Nephron progenitor cell (in vitro differentiated cells): ENCODE results near the gene ITGB5.
"Not testable (repeated sequence)": the region's sequence is repeated elsewhere in the genome, so short reads cannot be mapped to it uniquely, and the experiment has no call there.

ENCODE experiments used
- DNase-seq: peaks from one replicate; pipeline ENCODE4 v3.0.0; 2021
- H3K27ac Mint-ChIP-seq: 2 replicates; pipeline ENCODE4 v1.8.0; 2021; ENCODE audit warnings: mild to moderate bottlenecking, moderate library complexity, mixed read lengths
- H3K27me3 Mint-ChIP-seq: 2 replicates; pipeline ENCODE4 v1.8.0; 2021; ENCODE audit warnings: mild to moderate bottlenecking, low read depth, mixed read lengths; ENCODE audit not compliant: poor library complexity
- H3K36me3 Mint-ChIP-seq: 2 replicates; pipeline ENCODE4 v1.8.0; 2021; ENCODE audit warnings: low read depth, mixed read lengths
- H3K4me1 Mint-ChIP-seq: 2 replicates; pipeline ENCODE4 v1.8.0; 2021; ENCODE audit warnings: mixed read lengths
- H3K4me3 Mint-ChIP-seq: 2 replicates; pipeline ENCODE4 v1.8.0; 2021; ENCODE audit warnings: mild to moderate bottlenecking, moderate library complexity, mixed read lengths
- H3K9me3 Mint-ChIP-seq: 2 replicates; pipeline ENCODE4 v1.8.0; 2021; ENCODE audit warnings: mild to moderate bottlenecking, moderate library complexity, mixed read lengths
- TF ChIP-seq, protein P1 (sequence below): fragments of 200-600 bp; sonication (generic); IDR thresholded peaks from 2 replicates; pipeline ENCODE4 v1.5.0; 2021; ENCODE audit warnings: antibody characterized with exemption

The ITGB5 gene

DNA sequence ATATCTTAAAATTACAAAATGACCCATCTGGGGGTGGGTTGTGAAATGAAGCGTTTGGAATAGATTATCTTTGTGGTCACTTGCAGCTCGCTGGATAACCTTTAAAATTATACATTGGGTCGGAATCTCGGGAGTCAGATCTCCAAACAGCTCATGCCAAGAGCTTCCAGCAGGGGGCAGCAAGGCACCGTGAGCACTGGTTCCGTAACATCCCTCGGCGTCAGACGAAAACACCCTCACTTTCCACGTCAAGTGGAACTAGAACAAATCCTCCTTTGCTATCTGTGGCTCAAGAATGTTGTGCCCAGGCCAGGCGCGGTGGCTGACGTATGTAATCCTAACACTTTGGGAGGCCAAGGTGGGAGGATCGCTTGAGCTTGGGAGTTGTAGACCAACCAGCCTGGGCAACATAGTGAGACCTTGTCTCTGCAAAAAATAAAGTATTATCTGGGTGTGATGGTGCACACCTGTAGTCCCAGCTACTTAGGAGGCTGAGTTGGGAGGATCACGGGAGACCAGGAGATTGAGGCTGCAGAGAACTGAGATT is 125.8 kb downstream of the ITGB5 start:
- DNase-seq, result peak; percentile 86
- Mint-ChIP-seq H3K4me1 (peaks cover 21% of the 10 kb centered on the region), H3K27ac (no peak overlapping the region), H3K27me3 (no peaks in the 10 kb centered on the region), H3K36me3 (peaks cover 14% of the 10 kb centered on the region), H3K9me3 (no peaks in the 10 kb centered on the region), H3K4me3 (no peak overlapping the region)
- TF ChIP-seq, protein P1, sequence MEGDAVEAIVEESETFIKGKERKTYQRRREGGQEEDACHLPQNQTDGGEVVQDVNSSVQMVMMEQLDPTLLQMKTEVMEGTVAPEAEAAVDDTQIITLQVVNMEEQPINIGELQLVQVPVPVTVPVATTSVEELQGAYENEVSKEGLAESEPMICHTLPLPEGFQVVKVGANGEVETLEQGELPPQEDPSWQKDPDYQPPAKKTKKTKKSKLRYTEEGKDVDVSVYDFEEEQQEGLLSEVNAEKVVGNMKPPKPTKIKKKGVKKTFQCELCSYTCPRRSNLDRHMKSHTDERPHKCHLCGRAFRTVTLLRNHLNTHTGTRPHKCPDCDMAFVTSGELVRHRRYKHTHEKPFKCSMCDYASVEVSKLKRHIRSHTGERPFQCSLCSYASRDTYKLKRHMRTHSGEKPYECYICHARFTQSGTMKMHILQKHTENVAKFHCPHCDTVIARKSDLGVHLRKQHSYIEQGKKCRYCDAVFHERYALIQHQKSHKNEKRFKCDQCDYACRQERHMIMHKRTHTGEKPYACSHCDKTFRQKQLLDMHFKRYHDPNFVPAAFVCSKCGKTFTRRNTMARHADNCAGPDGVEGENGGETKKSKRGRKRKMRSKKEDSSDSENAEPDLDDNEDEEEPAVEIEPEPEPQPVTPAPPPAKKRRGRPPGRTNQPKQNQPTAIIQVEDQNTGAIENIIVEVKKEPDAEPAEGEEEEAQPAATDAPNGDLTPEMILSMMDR, result peak; percentile 93

DNA sequence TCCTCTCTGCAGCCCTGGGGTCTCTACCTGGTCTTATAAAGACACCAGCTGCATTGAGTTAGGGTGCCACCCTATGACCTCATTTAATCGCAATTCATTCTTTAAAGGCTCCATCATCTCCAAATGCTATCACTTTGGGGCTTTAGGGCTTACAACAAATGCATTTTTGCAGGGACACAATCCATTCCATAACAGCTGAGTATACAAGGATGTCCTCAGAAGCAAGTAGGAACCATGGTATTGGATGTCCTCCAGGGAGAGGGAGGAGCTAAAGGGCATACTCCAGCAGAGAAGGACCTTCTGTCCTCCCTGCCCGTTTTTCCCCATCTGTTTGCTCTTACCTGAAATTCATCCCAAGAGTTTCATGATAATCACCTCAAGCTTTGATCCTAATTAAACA is 126.6 kb downstream of the ITGB5 start:
- H3K27me3 Mint-ChIP-seq, result no peaks in the 10 kb centered on the region
- H3K4me1 Mint-ChIP-seq, result peaks cover 28% of the 10 kb centered on the region
- no peak overlapping the region for H3K4me3 Mint-ChIP-seq
- no peaks in the 10 kb centered on the region for H3K9me3 Mint-ChIP-seq
- TF ChIP-seq, protein P1, result no peak
- DNase-seq, result no peak
- H3K27ac Mint-ChIP-seq, result no peak overlapping the region
- peaks cover 8% of the 10 kb centered on the region for H3K36me3 Mint-ChIP-seq

DNA sequence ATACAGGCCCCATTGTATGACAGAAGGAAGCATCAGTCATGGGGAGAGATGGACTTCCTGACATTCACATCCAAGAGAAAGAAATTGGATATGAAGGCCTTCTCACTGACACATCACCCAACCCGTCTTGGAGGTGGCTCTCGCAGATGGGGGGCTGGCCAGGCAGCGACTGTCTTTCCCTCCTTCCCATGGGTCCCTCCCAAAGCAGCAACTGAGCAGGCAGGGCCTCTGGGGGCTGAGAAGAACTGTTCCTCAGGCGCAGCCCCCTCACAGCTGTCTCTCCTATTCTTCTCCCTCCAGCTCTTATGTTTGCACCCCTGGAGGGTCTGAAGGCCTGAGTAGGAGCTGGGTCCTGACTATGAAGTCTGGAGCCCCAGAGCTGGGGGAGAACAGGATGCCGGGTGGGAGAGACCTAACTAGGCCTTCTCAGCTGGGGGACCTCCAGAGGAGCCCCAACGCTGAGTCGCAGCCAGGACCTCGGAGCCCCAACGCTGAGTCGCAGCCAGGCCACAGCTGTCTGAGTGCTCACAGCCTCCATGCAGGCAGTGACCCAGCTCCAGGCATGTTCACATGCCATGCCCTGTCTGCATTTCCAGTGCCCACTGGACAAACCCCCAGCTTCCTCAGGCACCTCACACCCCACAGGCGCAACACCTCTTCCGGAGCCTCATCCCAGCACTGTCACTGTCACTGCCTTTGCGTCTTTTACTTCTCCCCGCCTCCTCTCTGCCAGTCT is 127.3 kb downstream of the ITGB5 start:
- H3K27me3 Mint-ChIP-seq, result no peaks in the 10 kb centered on the region
- no peaks in the 10 kb centered on the region for H3K9me3 Mint-ChIP-seq
- H3K36me3 Mint-ChIP-seq, result peaks cover 6% of the 10 kb centered on the region
- TF ChIP-seq, protein P1, result no peak
- H3K4me1 Mint-ChIP-seq, result peaks cover 33% of the 10 kb centered on the region
- no peak overlapping the region for H3K4me3 Mint-ChIP-seq
- no peak for DNase-seq
- H3K27ac Mint-ChIP-seq, result no peak overlapping the region

DNA sequence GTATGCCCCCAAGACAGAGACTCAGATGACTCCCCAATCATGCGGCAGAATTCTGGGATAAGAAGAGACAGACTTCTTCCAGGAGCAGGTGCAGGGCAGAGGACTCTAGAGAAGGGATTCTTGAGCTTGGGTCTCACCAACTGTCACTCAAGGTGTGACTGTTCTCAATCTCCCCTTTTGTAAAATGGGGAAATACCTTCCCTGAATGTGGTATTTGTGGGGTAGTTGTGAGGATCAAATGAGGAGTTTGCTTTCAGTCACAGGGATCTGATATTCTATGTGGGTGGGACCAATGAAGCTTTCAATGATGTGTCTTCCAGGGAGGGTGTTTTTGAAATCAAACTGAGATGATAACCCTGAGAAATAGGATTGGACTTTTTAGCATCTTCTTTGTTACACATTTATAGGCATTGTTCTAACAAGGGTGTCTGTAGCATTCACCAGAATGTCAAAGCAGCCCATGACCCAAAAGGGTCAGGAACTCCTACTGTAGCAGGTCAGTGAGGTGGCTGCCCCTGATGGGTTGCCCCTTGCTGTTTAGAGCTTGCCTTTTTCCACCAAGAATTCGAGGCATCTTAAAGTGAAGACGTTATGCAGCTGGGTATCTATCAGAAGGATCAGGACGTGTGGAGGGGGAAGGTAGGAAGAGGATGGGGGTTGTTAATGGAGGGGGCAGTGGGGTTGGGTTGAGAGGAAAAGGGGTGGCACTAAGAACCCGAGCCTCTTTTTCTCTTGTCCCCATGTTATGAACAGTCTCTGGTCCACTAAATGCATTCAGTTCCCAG is 128.1 kb downstream of the ITGB5 start:
- peaks cover 1% of the 10 kb centered on the region for H3K36me3 Mint-ChIP-seq
- H3K9me3 Mint-ChIP-seq, result no peaks in the 10 kb centered on the region
- peaks cover 29% of the 10 kb centered on the region for H3K4me1 Mint-ChIP-seq
- no peak overlapping the region for H3K4me3 Mint-ChIP-seq
- no peak overlapping the region for H3K27ac Mint-ChIP-seq
- TF ChIP-seq, protein P1, result no peak
- no peak for DNase-seq
- H3K27me3 Mint-ChIP-seq, result no peaks in the 10 kb centered on the region

DNA sequence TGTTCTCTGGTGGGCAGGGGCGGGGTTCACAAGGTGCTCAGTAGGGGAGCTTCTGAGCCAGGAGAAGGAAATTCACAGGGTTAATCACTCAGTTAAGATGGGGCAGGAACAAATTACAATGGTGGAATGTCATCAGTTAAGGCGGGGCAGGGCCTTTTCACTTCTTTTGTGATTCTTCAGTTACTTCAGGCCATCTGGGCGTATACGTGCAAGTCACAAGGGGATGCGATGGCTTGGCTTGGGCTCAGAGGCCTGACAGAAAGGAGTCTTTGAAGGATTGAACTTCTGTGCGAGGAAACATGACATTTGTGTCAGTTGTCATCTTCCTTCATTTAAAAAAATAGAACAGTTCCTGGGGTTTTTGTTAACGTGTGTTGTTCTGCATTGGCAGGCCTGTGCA is 129.2 kb downstream of the ITGB5 start:
- DNase-seq, H3K4me3 Mint-ChIP-seq, H3K9me3 Mint-ChIP-seq, H3K36me3 Mint-ChIP-seq, H3K27me3 Mint-ChIP-seq: not testable (repeated sequence)
- Mint-ChIP-seq H3K27ac (peak overlapping the region; percentile 10), H3K4me1 (peaks cover 28% of the 10 kb centered on the region)

DNA sequence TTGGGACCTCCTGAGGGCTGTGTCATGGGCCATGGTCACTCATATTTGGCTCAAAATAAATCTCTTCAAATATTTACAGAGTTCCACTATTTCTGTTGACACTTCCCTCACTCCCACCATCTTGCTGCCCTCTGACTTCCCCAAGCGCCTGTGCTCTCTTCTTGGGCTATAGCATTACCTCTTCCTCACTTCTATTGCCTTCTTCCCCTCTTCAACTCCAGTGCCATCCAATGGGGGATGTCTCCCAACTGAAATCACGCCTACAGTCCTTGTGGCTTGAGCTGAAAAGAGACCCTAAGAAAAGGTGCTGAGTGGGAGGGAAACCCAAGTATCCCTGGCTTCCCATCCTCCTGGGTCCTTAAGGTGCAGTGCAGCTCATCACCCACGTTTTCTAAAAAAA is 135.1 kb downstream of the ITGB5 start:
- TF ChIP-seq, protein P1, result no peak
- H3K36me3 Mint-ChIP-seq, result peaks cover 34% of the 10 kb centered on the region
- H3K4me1 Mint-ChIP-seq, result peaks cover 18% of the 10 kb centered on the region
- H3K27me3 Mint-ChIP-seq, result peaks cover 2% of the 10 kb centered on the region
- DNase-seq, result no peak
- H3K9me3 Mint-ChIP-seq, result peaks cover 24% of the 10 kb centered on the region
- no peak overlapping the region for H3K27ac Mint-ChIP-seq
- H3K4me3 Mint-ChIP-seq, result no peak overlapping the region
